ENCODE data around the gene CRLF3.

The CRLF3 gene

DNA sequence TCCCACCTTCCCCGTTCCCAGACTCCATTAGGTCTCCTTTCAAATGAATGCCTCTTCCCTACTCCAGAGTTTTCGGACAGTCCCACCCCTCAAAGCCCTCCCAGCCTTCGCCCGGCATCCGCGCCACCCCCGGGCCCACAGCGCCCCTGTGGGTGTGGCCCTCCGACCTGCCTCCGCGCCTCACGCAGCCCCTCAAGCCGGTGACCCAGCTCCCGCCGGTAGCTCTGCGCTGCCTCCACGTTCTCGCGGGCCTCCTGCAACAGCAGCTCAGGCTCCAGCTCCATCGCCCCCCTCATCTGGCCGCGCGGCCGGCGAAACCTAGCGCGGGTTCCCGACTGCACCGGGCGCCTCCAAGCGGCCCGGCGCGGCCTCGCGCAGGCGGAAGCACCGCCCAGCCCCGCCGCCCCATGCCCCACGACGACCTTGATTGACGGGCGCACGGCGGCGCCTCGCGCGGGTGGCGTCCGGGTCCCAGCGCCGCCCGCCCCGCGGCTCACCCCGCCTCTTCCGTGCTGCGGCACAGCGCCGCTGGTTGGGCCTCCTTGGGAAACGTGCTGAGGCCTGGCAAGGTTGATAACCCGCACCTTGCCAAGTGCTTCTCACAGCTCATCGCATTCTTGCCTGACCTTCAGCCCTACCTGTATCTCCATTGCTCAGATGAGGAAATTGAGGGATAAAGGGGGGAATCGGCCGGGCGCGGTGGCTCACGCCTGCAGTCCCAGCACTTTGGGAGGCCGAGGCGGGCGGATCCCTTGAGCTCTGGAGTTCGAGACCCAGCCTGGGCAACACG is at the start of gene CRLF3:
CRLF3 (minus strand) TSS at position 337 of the 790 bp plus-strand sequence; CDS start at position 296, 41 bp downstream.
- TF ChIP-seq ZFX (IDR thresholded peaks at IDR 0.05; ENCODE audit: borderline replicate concordance), result no peak
- TF ChIP-seq, protein P1, sequence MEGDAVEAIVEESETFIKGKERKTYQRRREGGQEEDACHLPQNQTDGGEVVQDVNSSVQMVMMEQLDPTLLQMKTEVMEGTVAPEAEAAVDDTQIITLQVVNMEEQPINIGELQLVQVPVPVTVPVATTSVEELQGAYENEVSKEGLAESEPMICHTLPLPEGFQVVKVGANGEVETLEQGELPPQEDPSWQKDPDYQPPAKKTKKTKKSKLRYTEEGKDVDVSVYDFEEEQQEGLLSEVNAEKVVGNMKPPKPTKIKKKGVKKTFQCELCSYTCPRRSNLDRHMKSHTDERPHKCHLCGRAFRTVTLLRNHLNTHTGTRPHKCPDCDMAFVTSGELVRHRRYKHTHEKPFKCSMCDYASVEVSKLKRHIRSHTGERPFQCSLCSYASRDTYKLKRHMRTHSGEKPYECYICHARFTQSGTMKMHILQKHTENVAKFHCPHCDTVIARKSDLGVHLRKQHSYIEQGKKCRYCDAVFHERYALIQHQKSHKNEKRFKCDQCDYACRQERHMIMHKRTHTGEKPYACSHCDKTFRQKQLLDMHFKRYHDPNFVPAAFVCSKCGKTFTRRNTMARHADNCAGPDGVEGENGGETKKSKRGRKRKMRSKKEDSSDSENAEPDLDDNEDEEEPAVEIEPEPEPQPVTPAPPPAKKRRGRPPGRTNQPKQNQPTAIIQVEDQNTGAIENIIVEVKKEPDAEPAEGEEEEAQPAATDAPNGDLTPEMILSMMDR (IDR thresholded peaks at IDR 0.05), result peak; percentile 90
- peak within 1 kb of the TSS; percentile 75 for H3K27ac ChIP-seq

DNA sequence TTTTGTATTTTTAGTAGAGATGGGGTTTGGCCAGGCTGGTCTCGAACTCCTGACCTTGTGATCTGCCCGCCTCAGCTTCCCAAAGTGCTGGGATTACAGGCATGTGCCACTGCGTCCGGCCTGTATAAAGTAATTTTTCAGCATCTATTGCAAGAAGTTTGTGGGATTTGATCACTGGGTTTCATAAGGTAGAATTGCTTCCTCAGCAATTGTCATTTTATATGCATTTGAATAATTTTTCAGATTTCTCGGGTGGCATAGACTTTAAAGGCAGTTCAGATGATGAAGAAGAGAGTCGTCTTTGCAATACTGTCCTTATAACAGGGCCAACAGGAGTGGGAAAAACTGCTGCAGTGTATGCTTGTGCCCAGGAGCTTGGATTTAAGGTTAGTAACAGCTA is 44.5 kb upstream of the CRLF3 start:
- no peak overlapping the region for H3K27ac ChIP-seq
- TF ChIP-seq ZFX (IDR thresholded peaks at IDR 0.05; ENCODE audit: borderline replicate concordance), result no peak
- TF ChIP-seq, protein P1 (IDR thresholded peaks at IDR 0.05), result no peak

GRCh38 chr17:30864636-30865035 is 40.1 kb upstream of the CRLF3 start:
- TF ChIP-seq, protein P1 (IDR thresholded peaks at IDR 0.05), result no peak
- no peak for TF ChIP-seq ZFX (IDR thresholded peaks at IDR 0.05; ENCODE audit: borderline replicate concordance)
- no peak overlapping the region for H3K27ac ChIP-seq

DNA sequence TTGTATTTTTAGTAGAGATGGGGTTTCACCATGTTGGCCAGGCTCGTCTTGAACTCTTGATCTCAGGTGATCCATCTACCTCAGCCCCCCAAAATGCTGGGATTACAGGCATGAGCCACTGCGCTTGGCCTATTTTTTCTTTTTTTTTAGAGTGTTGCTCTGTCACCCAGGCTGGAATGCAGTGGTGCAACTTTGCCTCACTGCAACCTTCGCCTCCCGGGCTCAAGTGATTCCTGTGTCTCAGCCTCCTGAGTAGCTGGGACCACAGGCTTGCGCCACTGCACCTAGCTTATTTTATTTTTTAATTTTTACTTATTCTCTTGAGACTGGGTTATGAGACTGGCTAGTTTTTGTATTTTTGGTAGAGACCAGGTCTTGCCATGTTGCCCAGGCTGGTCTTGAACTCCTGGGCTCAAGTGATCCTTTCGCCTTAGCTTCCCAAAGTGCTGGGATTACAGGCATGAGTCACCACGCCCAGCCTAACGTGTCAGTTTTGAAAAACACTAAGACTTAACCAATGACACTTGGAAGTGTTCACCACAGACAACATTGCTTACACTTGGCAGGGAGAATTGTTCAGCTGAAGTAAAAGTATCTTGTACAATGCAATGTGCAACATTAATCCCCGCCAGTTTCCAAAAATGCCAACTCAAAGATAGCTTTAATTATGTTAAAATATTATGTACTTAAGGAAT is 34.2 kb upstream of the CRLF3 start:
- TF ChIP-seq ZFX (IDR thresholded peaks at IDR 0.05; ENCODE audit: borderline replicate concordance), result no peak
- TF ChIP-seq, protein P1 (IDR thresholded peaks at IDR 0.05), result no peak
- H3K27ac ChIP-seq, result no peak overlapping the region

- TF ChIP-seq, protein P1 (IDR thresholded peaks at IDR 0.05), result no peak
- TF ChIP-seq ZFX (IDR thresholded peaks at IDR 0.05; ENCODE audit: borderline replicate concordance), result no peak
- no peak overlapping the region for H3K27ac ChIP-seq
Measured at GRCh38 chr17:30854146-30854545, 29.7 kb upstream of the CRLF3 start.

DNA sequence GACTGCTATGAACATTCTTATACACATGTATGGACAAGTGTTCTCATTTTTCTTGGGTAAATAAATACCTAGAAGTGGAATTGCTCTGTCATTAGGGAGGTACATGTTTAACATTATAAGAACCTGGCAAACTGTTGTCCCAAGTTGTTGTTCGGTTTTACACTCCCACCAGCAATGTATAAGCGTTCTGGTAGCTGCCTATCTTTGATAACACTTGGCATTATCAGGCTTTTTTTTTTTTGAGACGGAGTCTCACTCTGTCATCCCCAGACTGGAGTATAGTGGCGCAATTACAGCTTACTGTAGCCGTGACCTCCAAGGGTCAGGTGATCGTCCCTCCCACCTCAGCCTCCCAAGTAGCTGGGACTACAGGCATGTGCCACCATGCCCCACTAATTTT is 23.5 kb upstream of the CRLF3 start:
- no peak overlapping the region for H3K27ac ChIP-seq
- no peak for TF ChIP-seq ZFX (IDR thresholded peaks at IDR 0.05; ENCODE audit: borderline replicate concordance)
- TF ChIP-seq, protein P1 (IDR thresholded peaks at IDR 0.05), result no peak

DNA sequence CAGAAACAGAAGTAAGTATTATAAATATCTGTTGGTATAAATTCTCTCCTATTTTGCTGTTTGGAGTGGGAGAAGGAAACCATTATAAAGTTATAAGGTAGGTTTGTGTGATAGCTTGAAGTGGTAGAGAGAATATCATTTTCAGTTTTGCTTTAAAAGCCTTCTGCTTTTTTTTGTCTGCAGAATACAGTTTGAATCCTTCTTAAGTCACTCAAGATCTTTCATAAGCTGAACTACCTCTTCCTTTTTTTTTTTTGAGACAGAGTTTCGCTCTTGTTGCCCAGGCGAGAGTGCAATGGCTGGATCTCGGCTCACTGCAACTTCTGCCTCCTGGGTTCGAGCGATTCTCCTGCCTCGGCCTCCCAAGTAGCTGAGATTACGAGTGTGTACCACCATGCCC is 16.3 kb upstream of the CRLF3 start:
- TF ChIP-seq ZFX (IDR thresholded peaks at IDR 0.05; ENCODE audit: borderline replicate concordance), result no peak
- TF ChIP-seq, protein P1 (IDR thresholded peaks at IDR 0.05), result no peak

More for the DNA sequence above, 16.3 kb upstream of the CRLF3 start:
- H3K27ac ChIP-seq, result no peak overlapping the region
